Measurements from ENCODE around the gene NRL. TPM values are rescaled to one million over a fixed set of nuclear protein-coding genes. Genes with fewer than 3 reads are reported as not detected.

NRL gene
- total and polyA plus RNA-seq, 9 of the 15 experiments (the other 6 are each of a cell fraction or from before 2014, with no cell fraction given): 0.07 to 2.7 (median 1.4) TPM; not detected in 1

DNA sequence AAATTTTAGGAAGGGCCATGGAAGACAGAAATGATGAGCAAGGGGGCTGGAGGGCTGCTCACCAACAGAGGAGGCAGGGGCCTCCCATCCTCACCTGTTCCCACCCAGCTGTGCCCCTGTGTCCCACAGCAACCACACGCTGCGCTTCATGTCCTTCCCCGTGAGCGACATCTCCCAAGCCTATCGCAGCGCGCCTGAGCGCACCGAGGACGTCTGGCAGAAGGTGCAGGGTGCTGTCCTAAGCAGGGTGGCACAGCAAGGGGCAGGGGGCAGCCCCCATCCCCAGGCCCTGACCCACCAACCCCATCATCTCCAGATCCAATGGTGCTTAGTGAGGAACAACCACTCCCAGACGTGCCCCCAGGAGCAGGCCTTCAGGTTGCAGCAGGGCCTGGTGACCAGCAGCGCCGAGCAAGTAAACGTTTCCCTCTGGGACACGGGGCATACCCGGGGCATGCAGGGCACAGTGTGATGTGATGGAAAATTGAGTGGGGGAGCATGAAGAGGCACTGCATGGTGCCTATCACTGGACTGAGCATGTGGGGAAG is 54.8 kb downstream of the NRL start (continued):
- TF ChIP-seq NKRF (IDR thresholded peaks at IDR 0.05; ENCODE audit: borderline replicate concordance) (no peak), ZNF592 (IDR thresholded peaks at IDR 0.05) (no peak)
- TF ChIP-seq, protein P1, sequence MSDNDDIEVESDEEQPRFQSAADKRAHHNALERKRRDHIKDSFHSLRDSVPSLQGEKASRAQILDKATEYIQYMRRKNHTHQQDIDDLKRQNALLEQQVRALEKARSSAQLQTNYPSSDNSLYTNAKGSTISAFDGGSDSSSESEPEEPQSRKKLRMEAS (CRISPR knock-in tag; IDR thresholded peaks at IDR 0.05): no peak
